ENCODE results near the gene LAMP2.

GRCh38 chrX:120514236-120514635 lies 45.1 kb upstream of the LAMP2 start:
- TF ChIP-seq, protein P1, sequence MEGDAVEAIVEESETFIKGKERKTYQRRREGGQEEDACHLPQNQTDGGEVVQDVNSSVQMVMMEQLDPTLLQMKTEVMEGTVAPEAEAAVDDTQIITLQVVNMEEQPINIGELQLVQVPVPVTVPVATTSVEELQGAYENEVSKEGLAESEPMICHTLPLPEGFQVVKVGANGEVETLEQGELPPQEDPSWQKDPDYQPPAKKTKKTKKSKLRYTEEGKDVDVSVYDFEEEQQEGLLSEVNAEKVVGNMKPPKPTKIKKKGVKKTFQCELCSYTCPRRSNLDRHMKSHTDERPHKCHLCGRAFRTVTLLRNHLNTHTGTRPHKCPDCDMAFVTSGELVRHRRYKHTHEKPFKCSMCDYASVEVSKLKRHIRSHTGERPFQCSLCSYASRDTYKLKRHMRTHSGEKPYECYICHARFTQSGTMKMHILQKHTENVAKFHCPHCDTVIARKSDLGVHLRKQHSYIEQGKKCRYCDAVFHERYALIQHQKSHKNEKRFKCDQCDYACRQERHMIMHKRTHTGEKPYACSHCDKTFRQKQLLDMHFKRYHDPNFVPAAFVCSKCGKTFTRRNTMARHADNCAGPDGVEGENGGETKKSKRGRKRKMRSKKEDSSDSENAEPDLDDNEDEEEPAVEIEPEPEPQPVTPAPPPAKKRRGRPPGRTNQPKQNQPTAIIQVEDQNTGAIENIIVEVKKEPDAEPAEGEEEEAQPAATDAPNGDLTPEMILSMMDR (IDR thresholded peaks at IDR 0.05), result no peak
- no peak for TF ChIP-seq POLR2A (IDR thresholded peaks at IDR 0.05)

All from uterus (tissue), 2 donors.